K562 (cell line): ENCODE measurements around the gene C13orf42. TPM values are rescaled to one million over a fixed set of nuclear protein-coding genes. Genes with fewer than 3 reads are reported as not detected.

Experiments
- CBFB ChIP-seq: sonication (generic); formaldehyde crosslinking; IDR thresholded peaks from 2 replicates; pipeline ENCODE4 v1.4.0; 2020; ENCODE audit warnings: mild to moderate bottlenecking, missing genetic modification reagents
- CSDE1 ChIP-seq, 2 experiments: fragments of 450-650 bp; IDR thresholded peaks; 2 replicates each; pipeline ENCODE4 v1.6.1; 2016; ENCODE audit warnings: mild to moderate bottlenecking in 1 of 2
- HNRNPL ChIP-seq: fragments of 200-400 bp; formaldehyde crosslinking; IDR thresholded peaks from 2 replicates; pipeline ENCODE4 v1.6.1; 2017; ENCODE audit warnings: low read depth, mild to moderate bottlenecking, low read length
- JUND ChIP-seq, 2 experiments: IDR thresholded peaks; 2 replicates in 1 of 2; 3 replicates in 1 of 2; pipeline ENCODE4 v1.6.1; 2011; ENCODE audit warnings: borderline replicate concordance in 2 of 2, low read depth in 2 of 2, low read length in 2 of 2, improper control_type of control experiment in 1 of 2, missing biosample characterization in 1 of 2, missing genetic modification characterization in 1 of 2, missing genetic modification reagents in 1 of 2
- MAX ChIP-seq: sonication (generic); formaldehyde crosslinking; IDR thresholded peaks from 2 replicates; pipeline ENCODE4 v1.9.0; 2022; ENCODE audit warnings: mild to moderate bottlenecking, missing genetic modification reagents
- MTA1 ChIP-seq: fragments of 450-650 bp; IDR thresholded peaks from 2 replicates; pipeline ENCODE4 v1.6.1; 2017; ENCODE audit warnings: borderline replicate concordance
- NFIX ChIP-seq: fragments of 250-450 bp; sonication (Bioruptor Pico); IDR thresholded peaks from 2 replicates; pipeline ENCODE4 v1.4.0; 2020; ENCODE audit warnings: low read depth, mild to moderate bottlenecking, moderate library complexity
- PHTF2 ChIP-seq: fragments of 250-450 bp; sonication (Bioruptor Pico); IDR thresholded peaks from 2 replicates; pipeline ENCODE4 v1.5.0; 2021; ENCODE audit warnings: mild to moderate bottlenecking
- SIRT6 ChIP-seq: IDR thresholded peaks from one replicate; pipeline ENCODE4 v1.6.1; 2012; ENCODE audit warnings: low read depth, mild to moderate bottlenecking, control low read depth, inconsistent platforms, low read length, moderate library complexity
- ZBTB34 ChIP-seq: fragments of 250-450 bp; sonication (Bioruptor Pico); IDR thresholded peaks from 2 replicates; pipeline ENCODE4 v1.8.0; 2021; ENCODE audit warnings: mild to moderate bottlenecking, moderate library complexity
- ZNF408 ChIP-seq: fragments of 250-450 bp; sonication (Bioruptor Pico); IDR thresholded peaks from 2 replicates; pipeline ENCODE4 v1.4.0; 2020; ENCODE audit warnings: low read depth, mild to moderate bottlenecking, moderate library complexity
- polyA plus RNA-seq, 8 experiments: library from polyadenylated mRNA; depleted of rRNA in 4 of 8; stranded (reverse) in 5 of 8; unstranded in 3 of 8; fragments of >200 nt; fragmentation: Nextera tagmentation in 2 of 8; fragmentation: Illumina TruSeq in 1 of 8; extraction: Ambion mirVana in 2 of 8; extraction: Trizol in 1 of 8; gene quantifications; 2 replicates each; pipeline versions ENCODE4 v1.2.1 to v1.2.3, GENCODE V29; 2011 to 2014; ENCODE audit warnings: inconsistent platforms in 1 of 8, missing spikeins in 1 of 8
- total RNA-seq, 7 experiments: library from RNA; depleted of rRNA in 6 of 7; stranded (reverse); fragments of >200 nt in 6 of 7; fragmentation: Illumina TruSeq in 2 of 7; extraction: Trizol in 2 of 7; gene quantifications; 2 replicates each; pipeline versions ENCODE4 v1.2.1 to v1.2.3, GENCODE V29; 2011 to 2021; ENCODE audit warnings: low replicate concordance in 1 of 7
- TF ChIP-seq, protein P1 (sequence below): fragments of 450-650 bp; IDR thresholded peaks from 2 replicates; pipeline ENCODE4 v1.6.1; 2016; ENCODE audit warnings: mild to moderate bottlenecking, moderate library complexity
- TF ChIP-seq, protein P2 (sequence below): fragments of 450-650 bp; IDR thresholded peaks from 2 replicates; pipeline ENCODE4 v1.6.1; 2016; ENCODE audit warnings: antibody characterized with exemption

Gene C13orf42
- total and polyA plus RNA-seq, 9 of the 15 experiments (the other 6 are each of a cell fraction or from before 2014, with no cell fraction given): 0.18 TPM; not detected in 8

DNA sequence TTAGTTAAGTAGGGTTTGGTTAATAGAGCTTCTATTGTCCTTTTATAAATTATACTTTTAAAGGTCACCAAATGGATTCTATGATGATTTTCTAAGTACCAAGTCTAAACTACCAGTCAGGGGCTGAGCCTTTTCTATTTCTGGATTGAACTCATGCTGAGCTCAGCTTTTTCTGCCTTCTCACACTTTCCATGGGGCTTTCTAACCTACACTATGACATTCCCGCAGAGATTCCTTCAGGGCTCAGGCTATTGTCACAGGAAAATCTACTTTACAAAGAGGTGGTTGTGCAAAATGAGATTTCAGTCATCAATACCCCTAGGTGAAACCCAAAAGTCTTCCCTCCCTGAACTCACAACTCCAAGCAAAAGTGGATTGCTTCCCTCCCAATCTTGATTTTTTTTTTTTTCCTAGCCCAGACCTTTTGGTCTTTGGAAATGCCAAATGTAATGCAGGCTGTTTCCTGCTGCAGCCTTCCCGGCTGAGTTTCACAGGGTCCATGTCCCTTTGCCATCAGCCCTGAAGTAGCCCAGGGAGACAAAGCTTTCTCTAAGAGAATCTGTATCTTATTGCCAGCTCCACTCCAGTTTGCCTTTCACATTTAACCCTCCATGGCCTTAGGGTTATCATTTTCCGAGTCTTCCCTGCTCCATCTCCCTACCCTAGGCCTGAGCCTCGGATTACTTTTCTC lies 13.6 kb downstream of the C13orf42 start (continued):
- TF ChIP-seq, protein P1, sequence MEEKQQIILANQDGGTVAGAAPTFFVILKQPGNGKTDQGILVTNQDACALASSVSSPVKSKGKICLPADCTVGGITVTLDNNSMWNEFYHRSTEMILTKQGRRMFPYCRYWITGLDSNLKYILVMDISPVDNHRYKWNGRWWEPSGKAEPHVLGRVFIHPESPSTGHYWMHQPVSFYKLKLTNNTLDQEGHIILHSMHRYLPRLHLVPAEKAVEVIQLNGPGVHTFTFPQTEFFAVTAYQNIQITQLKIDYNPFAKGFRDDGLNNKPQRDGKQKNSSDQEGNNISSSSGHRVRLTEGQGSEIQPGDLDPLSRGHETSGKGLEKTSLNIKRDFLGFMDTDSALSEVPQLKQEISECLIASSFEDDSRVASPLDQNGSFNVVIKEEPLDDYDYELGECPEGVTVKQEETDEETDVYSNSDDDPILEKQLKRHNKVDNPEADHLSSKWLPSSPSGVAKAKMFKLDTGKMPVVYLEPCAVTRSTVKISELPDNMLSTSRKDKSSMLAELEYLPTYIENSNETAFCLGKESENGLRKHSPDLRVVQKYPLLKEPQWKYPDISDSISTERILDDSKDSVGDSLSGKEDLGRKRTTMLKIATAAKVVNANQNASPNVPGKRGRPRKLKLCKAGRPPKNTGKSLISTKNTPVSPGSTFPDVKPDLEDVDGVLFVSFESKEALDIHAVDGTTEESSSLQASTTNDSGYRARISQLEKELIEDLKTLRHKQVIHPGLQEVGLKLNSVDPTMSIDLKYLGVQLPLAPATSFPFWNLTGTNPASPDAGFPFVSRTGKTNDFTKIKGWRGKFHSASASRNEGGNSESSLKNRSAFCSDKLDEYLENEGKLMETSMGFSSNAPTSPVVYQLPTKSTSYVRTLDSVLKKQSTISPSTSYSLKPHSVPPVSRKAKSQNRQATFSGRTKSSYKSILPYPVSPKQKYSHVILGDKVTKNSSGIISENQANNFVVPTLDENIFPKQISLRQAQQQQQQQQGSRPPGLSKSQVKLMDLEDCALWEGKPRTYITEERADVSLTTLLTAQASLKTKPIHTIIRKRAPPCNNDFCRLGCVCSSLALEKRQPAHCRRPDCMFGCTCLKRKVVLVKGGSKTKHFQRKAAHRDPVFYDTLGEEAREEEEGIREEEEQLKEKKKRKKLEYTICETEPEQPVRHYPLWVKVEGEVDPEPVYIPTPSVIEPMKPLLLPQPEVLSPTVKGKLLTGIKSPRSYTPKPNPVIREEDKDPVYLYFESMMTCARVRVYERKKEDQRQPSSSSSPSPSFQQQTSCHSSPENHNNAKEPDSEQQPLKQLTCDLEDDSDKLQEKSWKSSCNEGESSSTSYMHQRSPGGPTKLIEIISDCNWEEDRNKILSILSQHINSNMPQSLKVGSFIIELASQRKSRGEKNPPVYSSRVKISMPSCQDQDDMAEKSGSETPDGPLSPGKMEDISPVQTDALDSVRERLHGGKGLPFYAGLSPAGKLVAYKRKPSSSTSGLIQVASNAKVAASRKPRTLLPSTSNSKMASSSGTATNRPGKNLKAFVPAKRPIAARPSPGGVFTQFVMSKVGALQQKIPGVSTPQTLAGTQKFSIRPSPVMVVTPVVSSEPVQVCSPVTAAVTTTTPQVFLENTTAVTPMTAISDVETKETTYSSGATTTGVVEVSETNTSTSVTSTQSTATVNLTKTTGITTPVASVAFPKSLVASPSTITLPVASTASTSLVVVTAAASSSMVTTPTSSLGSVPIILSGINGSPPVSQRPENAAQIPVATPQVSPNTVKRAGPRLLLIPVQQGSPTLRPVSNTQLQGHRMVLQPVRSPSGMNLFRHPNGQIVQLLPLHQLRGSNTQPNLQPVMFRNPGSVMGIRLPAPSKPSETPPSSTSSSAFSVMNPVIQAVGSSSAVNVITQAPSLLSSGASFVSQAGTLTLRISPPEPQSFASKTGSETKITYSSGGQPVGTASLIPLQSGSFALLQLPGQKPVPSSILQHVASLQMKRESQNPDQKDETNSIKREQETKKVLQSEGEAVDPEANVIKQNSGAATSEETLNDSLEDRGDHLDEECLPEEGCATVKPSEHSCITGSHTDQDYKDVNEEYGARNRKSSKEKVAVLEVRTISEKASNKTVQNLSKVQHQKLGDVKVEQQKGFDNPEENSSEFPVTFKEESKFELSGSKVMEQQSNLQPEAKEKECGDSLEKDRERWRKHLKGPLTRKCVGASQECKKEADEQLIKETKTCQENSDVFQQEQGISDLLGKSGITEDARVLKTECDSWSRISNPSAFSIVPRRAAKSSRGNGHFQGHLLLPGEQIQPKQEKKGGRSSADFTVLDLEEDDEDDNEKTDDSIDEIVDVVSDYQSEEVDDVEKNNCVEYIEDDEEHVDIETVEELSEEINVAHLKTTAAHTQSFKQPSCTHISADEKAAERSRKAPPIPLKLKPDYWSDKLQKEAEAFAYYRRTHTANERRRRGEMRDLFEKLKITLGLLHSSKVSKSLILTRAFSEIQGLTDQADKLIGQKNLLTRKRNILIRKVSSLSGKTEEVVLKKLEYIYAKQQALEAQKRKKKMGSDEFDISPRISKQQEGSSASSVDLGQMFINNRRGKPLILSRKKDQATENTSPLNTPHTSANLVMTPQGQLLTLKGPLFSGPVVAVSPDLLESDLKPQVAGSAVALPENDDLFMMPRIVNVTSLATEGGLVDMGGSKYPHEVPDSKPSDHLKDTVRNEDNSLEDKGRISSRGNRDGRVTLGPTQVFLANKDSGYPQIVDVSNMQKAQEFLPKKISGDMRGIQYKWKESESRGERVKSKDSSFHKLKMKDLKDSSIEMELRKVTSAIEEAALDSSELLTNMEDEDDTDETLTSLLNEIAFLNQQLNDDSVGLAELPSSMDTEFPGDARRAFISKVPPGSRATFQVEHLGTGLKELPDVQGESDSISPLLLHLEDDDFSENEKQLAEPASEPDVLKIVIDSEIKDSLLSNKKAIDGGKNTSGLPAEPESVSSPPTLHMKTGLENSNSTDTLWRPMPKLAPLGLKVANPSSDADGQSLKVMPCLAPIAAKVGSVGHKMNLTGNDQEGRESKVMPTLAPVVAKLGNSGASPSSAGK: no peak
- TF ChIP-seq NFIX (CRISPR knock-in tag) (no peak), MAX (no peak), JUND (IDR thresholded peaks at IDR 0.05; ENCODE audit: borderline replicate concordance, low read depth, low read length) (no peak), JUND (tag; IDR thresholded peaks at IDR 0.05; ENCODE audit: borderline replicate concordance, low read depth, low read length) (no peak), CSDE1 (IDR thresholded peaks at IDR 0.05) (no peak), SIRT6 (no peak), CBFB (CRISPR knock-in tag) (no peak), ZBTB34 (CRISPR knock-in tag) (no peak), HNRNPL (no peak), ZNF408 (CRISPR knock-in tag) (no peak), MTA1 (no peak), PHTF2 (CRISPR knock-in tag) (no peak)
- TF ChIP-seq, protein P2, sequence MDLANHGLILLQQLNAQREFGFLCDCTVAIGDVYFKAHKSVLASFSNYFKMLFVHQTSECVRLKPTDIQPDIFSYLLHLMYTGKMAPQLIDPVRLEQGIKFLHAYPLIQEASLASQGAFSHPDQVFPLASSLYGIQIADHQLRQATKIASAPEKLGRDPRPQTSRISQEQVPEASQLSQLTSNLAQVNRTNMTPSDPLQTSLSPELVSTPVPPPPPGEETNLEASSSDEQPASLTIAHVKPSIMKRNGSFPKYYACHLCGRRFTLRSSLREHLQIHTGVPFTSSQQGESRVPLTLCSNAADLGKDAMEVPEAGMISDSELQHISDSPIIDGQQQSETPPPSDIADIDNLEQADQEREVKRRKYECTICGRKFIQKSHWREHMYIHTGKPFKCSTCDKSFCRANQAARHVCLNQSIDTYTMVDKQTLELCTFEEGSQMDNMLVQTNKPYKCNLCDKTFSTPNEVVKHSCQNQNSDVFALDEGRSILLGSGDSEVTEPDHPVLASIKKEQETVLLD: no peak
